ENCODE results near the gene CD300C. TPM values are rescaled to one million over a fixed set of nuclear protein-coding genes. Genes with fewer than 3 reads are reported as not detected.

Gene CD300C
- total RNA-seq (0.80 TPM), polyA plus RNA-seq (1.2 TPM)
- long read RNA-seq, donor 1: 0 reads
- long read RNA-seq, donor 2: 0 reads
- long read RNA-seq, donor 3, partial matches to known transcripts: 0 of 1 reads
- long read RNA-seq, donor 3, other reads (novel, unspliced or antisense): 0 of 1 reads
- long read RNA-seq, donor 4: 0 reads
- long read RNA-seq, donor 5, partial matches to known transcripts: 0 of 3 reads
- long read RNA-seq, donor 5, other reads (novel, unspliced or antisense): 0 of 3 reads
- long read RNA-seq, donor 6, partial matches to known transcripts: 0 of 1 reads
- long read RNA-seq, donor 6, other reads (novel, unspliced or antisense): 0 of 1 reads
- long read RNA-seq, donor 7: 0 reads
- long read RNA-seq, donor 8, partial matches to known transcripts: 0 of 1 reads
- long read RNA-seq, donor 8, other reads (novel, unspliced or antisense): 0 of 1 reads
- long read RNA-seq, donor 9: 0 reads
- long read RNA-seq, donor 10: 0 reads

GRCh38 chr17:74545843-74546230 lies at the start of gene CD300C:
Gene CD300C (minus strand): TSS chr17:74546115. CDS start chr17:74545782, 333 bp downstream.
- no peaks in the 10 kb centered on the region for H3K9me3 ChIP-seq (ENCODE audit: control insufficient read depth in 2 of 2, insufficient read depth in 1 of 2, low read length in 1 of 2)
- no peak within 1 kb of the TSS for H3K4me3 ChIP-seq (ENCODE audit: low read length in 2 of 2)
- 67% methylated on average over 5 of the region's 5 CpGs for WGBS
- DNase-seq (ENCODE audit: low read depth in 6 of 9, low spot score in 9 of 9): no peak
- no peaks in the 10 kb centered on the region for H3K27me3 ChIP-seq (ENCODE audit: control insufficient read depth in 2 of 2, insufficient read depth in 1 of 2, low read length in 1 of 2)
- H3K27ac ChIP-seq (ENCODE audit: low read depth in 1 of 2, low read length in 1 of 2): no peak within 1 kb of the TSS
- H3K4me1 ChIP-seq (ENCODE audit: control insufficient read depth in 2 of 2, insufficient read depth in 2 of 2, low read length in 2 of 2): peaks cover 0 to 8% of the 10 kb centered on the region in 2 donors
- H3K36me3 ChIP-seq (ENCODE audit: control insufficient read depth in 2 of 2, insufficient read depth in 2 of 2, low read length in 1 of 2): no peaks in the 10 kb centered on the region

- Histone ChIP-seq H3K27me3 (ENCODE audit: control insufficient read depth in 2 of 2, insufficient read depth in 1 of 2, low read length in 1 of 2) (no peaks in the 10 kb centered on the region), H3K27ac (ENCODE audit: low read depth in 1 of 2, low read length in 1 of 2) (no peak overlapping the region), H3K4me1 (ENCODE audit: control insufficient read depth in 2 of 2, insufficient read depth in 2 of 2, low read length in 2 of 2) (peaks cover 0 to 15% of the 10 kb centered on the region in 2 donors), H3K9me3 (ENCODE audit: control insufficient read depth in 2 of 2, insufficient read depth in 1 of 2, low read length in 1 of 2) (no peaks in the 10 kb centered on the region), H3K4me3 (ENCODE audit: low read length in 2 of 2) (no peak overlapping the region), H3K36me3 (ENCODE audit: control insufficient read depth in 2 of 2, insufficient read depth in 2 of 2, low read length in 1 of 2) (no peaks in the 10 kb centered on the region)
- 79% methylated on average over 6 of the region's 6 CpGs for WGBS
- DNase-seq (ENCODE audit: low read depth in 6 of 9, low spot score in 9 of 9): no peak
Observed at GRCh38 chr17:74595037-74595750, 49.3 kb upstream of the CD300C start.

- Histone ChIP-seq H3K36me3 (ENCODE audit: control insufficient read depth in 2 of 2, insufficient read depth in 2 of 2, low read length in 1 of 2) (no peaks in the 10 kb centered on the region), H3K4me1 (ENCODE audit: control insufficient read depth in 2 of 2, insufficient read depth in 2 of 2, low read length in 2 of 2) (peaks cover 0 to 6% of the 10 kb centered on the region in 2 donors), H3K27ac (ENCODE audit: low read depth in 1 of 2, low read length in 1 of 2) (no peak within 1 kb of the TSS), H3K4me3 (ENCODE audit: low read length in 2 of 2) (no peak within 1 kb of the TSS), H3K9me3 (ENCODE audit: control insufficient read depth in 2 of 2, insufficient read depth in 1 of 2, low read length in 1 of 2) (no peaks in the 10 kb centered on the region), H3K27me3 (ENCODE audit: control insufficient read depth in 2 of 2, insufficient read depth in 1 of 2, low read length in 1 of 2) (no peaks in the 10 kb centered on the region)
- peak in 1 of 9 donors; percentile 37 for DNase-seq (ENCODE audit: low read depth in 6 of 9, low spot score in 9 of 9)
- WGBS: 60% methylated on average over 14 of the region's 14 CpGs
Observed at GRCh38 chr17:74592087-74592990, 46.4 kb upstream of the CD300C start, which contains the start of gene CD300LD. Gene CD300LD (minus strand): TSS chr17:74592283. CDS start chr17:74592202, 81 bp downstream.

GRCh38 chr17:74591503-74591902 lies 45.6 kb upstream of the CD300C start:
- 93% methylated on average over 1 of the region's 1 CpG for WGBS
- peaks cover 0 to 6% of the 10 kb centered on the region in 2 donors for H3K4me1 ChIP-seq (ENCODE audit: control insufficient read depth in 2 of 2, insufficient read depth in 2 of 2, low read length in 2 of 2)

GRCh38 chr17:74585711-74586110 lies 39.8 kb upstream of the CD300C start:
- no peak overlapping the region for H3K4me3 ChIP-seq (ENCODE audit: low read length in 2 of 2)
- H3K27me3 ChIP-seq (ENCODE audit: control insufficient read depth in 2 of 2, insufficient read depth in 1 of 2, low read length in 1 of 2): no peaks in the 10 kb centered on the region
- H3K36me3 ChIP-seq (ENCODE audit: control insufficient read depth in 2 of 2, insufficient read depth in 2 of 2, low read length in 1 of 2): no peaks in the 10 kb centered on the region
- no peaks in the 10 kb centered on the region for H3K9me3 ChIP-seq (ENCODE audit: control insufficient read depth in 2 of 2, insufficient read depth in 1 of 2, low read length in 1 of 2)
- H3K27ac ChIP-seq (ENCODE audit: low read depth in 1 of 2, low read length in 1 of 2): no peak overlapping the region
- no peak for DNase-seq (ENCODE audit: low read depth in 6 of 9, low spot score in 9 of 9)
- H3K4me1 ChIP-seq (ENCODE audit: control insufficient read depth in 2 of 2, insufficient read depth in 2 of 2, low read length in 2 of 2): no peaks in the 10 kb centered on the region
- WGBS: 93% methylated on average over 5 of the region's 5 CpGs

More at GRCh38 chr17:74591503-74591902, 45.6 kb upstream of the CD300C start:
- Histone ChIP-seq H3K9me3 (ENCODE audit: control insufficient read depth in 2 of 2, insufficient read depth in 1 of 2, low read length in 1 of 2) (no peaks in the 10 kb centered on the region), H3K27ac (ENCODE audit: low read depth in 1 of 2, low read length in 1 of 2) (no peak overlapping the region), H3K4me3 (ENCODE audit: low read length in 2 of 2) (no peak overlapping the region), H3K36me3 (ENCODE audit: control insufficient read depth in 2 of 2, insufficient read depth in 2 of 2, low read length in 1 of 2) (no peaks in the 10 kb centered on the region), H3K27me3 (ENCODE audit: control insufficient read depth in 2 of 2, insufficient read depth in 1 of 2, low read length in 1 of 2) (no peaks in the 10 kb centered on the region)
- DNase-seq (ENCODE audit: low read depth in 6 of 9, low spot score in 9 of 9): no peak

- no peak overlapping the region for H3K4me3 ChIP-seq (ENCODE audit: low read length in 2 of 2)
- H3K27ac ChIP-seq (ENCODE audit: low read depth in 1 of 2, low read length in 1 of 2): no peak overlapping the region
- no peaks in the 10 kb centered on the region for H3K27me3 ChIP-seq (ENCODE audit: control insufficient read depth in 2 of 2, insufficient read depth in 1 of 2, low read length in 1 of 2)
- no peaks in the 10 kb centered on the region for H3K4me1 ChIP-seq (ENCODE audit: control insufficient read depth in 2 of 2, insufficient read depth in 2 of 2, low read length in 2 of 2)
- WGBS: 90% methylated on average over 14 of the region's 14 CpGs
- H3K9me3 ChIP-seq (ENCODE audit: control insufficient read depth in 2 of 2, insufficient read depth in 1 of 2, low read length in 1 of 2): peaks cover 0 to 7% of the 10 kb centered on the region in 2 donors
- no peak for DNase-seq (ENCODE audit: low read depth in 6 of 9, low spot score in 9 of 9)
- H3K36me3 ChIP-seq (ENCODE audit: control insufficient read depth in 2 of 2, insufficient read depth in 2 of 2, low read length in 1 of 2): no peaks in the 10 kb centered on the region
Observed at GRCh38 chr17:74584292-74585060, 38.6 kb upstream of the CD300C start.

- Histone ChIP-seq H3K27ac (ENCODE audit: low read depth in 1 of 2, low read length in 1 of 2) (no peak overlapping the region), H3K27me3 (ENCODE audit: control insufficient read depth in 2 of 2, insufficient read depth in 1 of 2, low read length in 1 of 2) (no peaks in the 10 kb centered on the region), H3K36me3 (ENCODE audit: control insufficient read depth in 2 of 2, insufficient read depth in 2 of 2, low read length in 1 of 2) (no peaks in the 10 kb centered on the region), H3K4me1 (ENCODE audit: control insufficient read depth in 2 of 2, insufficient read depth in 2 of 2, low read length in 2 of 2) (no peaks in the 10 kb centered on the region), H3K9me3 (ENCODE audit: control insufficient read depth in 2 of 2, insufficient read depth in 1 of 2, low read length in 1 of 2) (peaks cover 0 to 7% of the 10 kb centered on the region in 2 donors), H3K4me3 (ENCODE audit: low read length in 2 of 2) (no peak overlapping the region)
- DNase-seq (ENCODE audit: low read depth in 6 of 9, low spot score in 9 of 9): no peak
- WGBS: 95% methylated on average over 10 of the region's 10 CpGs
Observed at GRCh38 chr17:74582633-74583032, 36.7 kb upstream of the CD300C start.

- WGBS: 39% methylated on average over 7 of the region's 7 CpGs
- no peak for DNase-seq (ENCODE audit: low read depth in 6 of 9, low spot score in 9 of 9)
- H3K9me3 ChIP-seq (ENCODE audit: control insufficient read depth in 2 of 2, insufficient read depth in 1 of 2, low read length in 1 of 2): peaks cover 0 to 7% of the 10 kb centered on the region in 2 donors
- peaks cover 0 to 2% of the 10 kb centered on the region in 2 donors for H3K27me3 ChIP-seq (ENCODE audit: control insufficient read depth in 2 of 2, insufficient read depth in 1 of 2, low read length in 1 of 2)
- H3K27ac ChIP-seq (ENCODE audit: low read depth in 1 of 2, low read length in 1 of 2): no peak overlapping the region
- no peak overlapping the region for H3K4me3 ChIP-seq (ENCODE audit: low read length in 2 of 2)
- H3K36me3 ChIP-seq (ENCODE audit: control insufficient read depth in 2 of 2, insufficient read depth in 2 of 2, low read length in 1 of 2): no peaks in the 10 kb centered on the region
- no peaks in the 10 kb centered on the region for H3K4me1 ChIP-seq (ENCODE audit: control insufficient read depth in 2 of 2, insufficient read depth in 2 of 2, low read length in 2 of 2)
Observed at GRCh38 chr17:74579900-74580299, 34.0 kb upstream of the CD300C start.

Measured in thymus (tissue), 14 donors.